Measurements from ENCODE around the gene HPSE2.

GRCh38 chr10:98814470-98814869, 421.2 kb downstream of the HPSE2 start:
- TF ChIP-seq POLR2A (IDR thresholded peaks at IDR 0.05; ENCODE audit: low read length) (no peak), GATA1 (IDR thresholded peaks at IDR 0.05; ENCODE audit: low read depth, low read length) (no peak)
